ENCODE results near the gene CCNYL1.
"Not testable (repeated sequence)": the region's sequence is repeated elsewhere in the genome, so short reads cannot be mapped to it uniquely, and the experiment has no call there.

The CCNYL1 gene

DNA sequence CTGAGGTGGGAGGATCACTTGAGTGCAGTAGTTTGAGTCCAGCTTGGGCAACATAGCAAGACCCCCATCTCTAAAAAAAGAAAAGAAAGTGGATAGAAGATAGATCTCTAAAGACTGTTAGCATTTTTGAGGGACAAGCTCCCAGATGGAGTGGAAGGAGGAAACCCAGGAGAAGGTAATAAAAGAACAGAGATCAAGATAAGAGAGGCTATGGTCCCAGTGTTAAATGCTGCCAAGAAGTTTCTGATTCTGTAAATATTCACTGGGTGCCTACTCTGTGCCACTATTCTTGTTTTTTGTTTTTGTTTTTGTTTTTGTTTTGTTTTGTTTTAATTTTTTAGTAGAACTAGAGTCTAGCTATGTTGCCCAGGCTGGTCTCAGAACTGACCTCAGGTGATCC lies 32.1 kb downstream of the CCNYL1 start:
- no peak for DNase-seq

GRCh38 chr2:207744050-207744449 lies 32.6 kb downstream of the CCNYL1 start:
- DNase-seq, result no peak

GRCh38 chr2:207744451-207744850 lies 33.0 kb downstream of the CCNYL1 start:
- no peak for DNase-seq

DNA sequence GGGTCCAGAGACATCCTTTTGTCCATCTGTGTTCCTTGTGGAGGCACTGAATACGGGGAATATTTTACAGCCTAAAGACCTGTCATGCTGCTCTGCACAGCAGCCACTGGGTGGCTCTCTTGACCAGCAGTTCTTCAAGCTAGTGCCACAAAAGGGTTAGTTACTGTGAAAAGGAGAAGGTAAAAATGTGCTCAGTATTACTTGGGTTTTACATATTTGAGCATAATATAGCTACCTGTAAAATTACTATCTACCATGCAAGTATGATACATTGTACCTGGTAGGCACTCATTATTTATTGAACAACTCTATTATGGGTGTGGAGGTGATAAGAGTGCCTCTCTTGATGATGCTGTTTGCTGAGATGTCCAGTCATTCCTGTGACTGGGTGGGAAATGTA lies 34.7 kb downstream of the CCNYL1 start:
- peak; percentile 48 for DNase-seq

GRCh38 chr2:207747653-207748560 lies 36.5 kb downstream of the CCNYL1 start:
- DNase-seq, result no peak

- DNase-seq, result no peak
These were observed 37.6 kb downstream of the CCNYL1 start for GRCh38 chr2:207748993-207749392.

DNA sequence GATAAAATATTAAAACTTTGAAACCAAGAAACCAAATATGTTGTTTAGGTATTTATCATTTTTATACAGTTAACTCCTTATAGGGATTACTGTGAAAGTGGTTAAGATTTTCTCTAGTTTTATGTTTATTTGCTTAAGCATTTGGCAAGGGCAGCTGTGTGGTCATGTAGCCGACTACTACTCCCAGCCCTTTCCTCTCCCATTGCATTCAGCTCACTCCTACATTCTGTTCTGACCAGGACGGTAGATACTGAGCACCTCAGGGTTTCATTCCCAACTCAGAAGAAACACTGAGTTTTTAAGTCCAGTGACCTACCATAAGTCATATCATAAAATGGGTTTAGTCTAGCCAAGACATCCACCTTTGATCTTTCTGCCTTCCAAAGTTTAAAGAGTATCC lies 38.4 kb downstream of the CCNYL1 start:
- DNase-seq, result no peak

DNA sequence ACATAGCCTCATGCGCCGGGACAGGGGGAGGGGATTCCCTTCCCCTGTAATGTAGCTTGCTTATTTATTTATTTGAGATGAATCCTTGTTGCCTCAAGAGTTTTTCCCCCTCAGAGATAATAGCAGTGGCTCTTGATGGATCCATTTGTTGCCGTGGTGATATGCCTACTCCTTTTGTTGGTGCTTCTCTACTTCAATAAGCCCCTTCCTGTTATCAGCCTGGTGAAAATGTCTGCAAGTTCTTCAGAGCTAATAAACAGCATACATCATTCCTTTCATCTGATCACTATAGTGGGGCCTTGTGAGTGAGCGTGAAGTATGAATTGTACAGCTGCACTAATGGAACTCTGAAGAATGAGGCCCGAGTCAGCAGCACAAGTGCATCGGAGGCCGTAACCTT lies 38.9 kb downstream of the CCNYL1 start:
- no peak for DNase-seq

DNA sequence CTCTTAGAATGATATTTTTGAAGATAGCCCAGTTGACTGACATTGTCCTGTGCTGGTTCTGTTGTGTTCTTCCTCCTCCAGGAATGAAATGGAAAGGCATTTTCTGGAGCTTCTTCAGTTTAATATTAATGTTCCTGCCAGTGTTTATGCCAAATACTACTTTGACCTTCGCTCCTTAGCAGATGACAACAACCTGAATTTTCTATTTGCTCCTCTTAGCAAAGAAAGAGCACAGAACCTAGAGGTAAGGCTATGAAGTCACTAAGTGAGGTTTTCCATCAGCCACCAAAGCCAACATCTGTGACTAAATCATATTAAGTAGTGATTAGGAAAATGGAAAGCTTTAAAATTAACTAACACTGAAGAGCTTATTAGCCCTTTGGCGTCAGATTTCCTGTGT lies 39.4 kb downstream of the CCNYL1 start:
- no peak for DNase-seq

DNA sequence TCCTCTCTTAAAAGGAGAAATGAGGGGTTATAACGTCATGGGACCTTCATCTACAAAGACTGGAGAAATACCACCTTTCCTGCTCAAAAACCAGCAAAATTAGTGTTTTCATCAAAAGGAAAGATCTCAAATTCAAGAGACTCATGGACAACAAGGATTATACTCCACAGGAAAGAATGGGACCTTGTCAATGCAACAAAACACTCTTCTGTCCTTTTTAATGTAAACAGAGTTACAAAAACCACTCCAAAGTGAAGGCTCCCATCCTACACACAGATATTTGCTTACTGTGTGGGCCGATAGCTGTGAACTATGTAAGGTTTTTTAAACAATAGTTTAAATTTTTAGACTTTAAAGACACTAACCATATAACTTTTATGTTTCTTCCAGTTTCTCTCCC lies 42.2 kb downstream of the CCNYL1 start:
- not testable (repeated sequence) for DNase-seq

GRCh38 chr2:207754498-207755383 lies 43.3 kb downstream of the CCNYL1 start:
- DNase-seq, result no peak

GRCh38 chr2:207758025-207758424 lies 46.6 kb downstream of the CCNYL1 start:
- DNase-seq, result no peak

- DNase-seq, result no peak
These were observed 48.5 kb downstream of the CCNYL1 start for GRCh38 chr2:207759890-207760289.

DNA sequence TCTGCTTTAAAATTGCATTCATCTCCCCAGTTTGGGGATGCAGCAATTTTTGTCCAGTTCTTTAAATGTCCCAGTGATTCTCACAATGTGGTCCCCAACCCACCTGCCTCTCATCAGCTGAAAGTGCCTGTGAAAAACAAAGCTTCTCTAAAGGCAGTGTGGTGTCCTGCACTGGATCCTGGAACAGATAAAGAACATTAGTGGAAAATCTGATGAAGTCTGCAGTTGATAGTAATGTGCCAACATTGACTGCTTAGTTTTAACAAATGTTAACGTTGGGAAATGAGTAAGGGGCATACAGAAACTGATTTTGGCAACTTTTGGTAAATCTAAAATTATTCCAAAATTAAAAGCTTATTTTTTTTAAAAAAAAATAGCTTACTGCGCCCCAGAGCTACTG lies 49.0 kb downstream of the CCNYL1 start:
- no peak for DNase-seq

DNA sequence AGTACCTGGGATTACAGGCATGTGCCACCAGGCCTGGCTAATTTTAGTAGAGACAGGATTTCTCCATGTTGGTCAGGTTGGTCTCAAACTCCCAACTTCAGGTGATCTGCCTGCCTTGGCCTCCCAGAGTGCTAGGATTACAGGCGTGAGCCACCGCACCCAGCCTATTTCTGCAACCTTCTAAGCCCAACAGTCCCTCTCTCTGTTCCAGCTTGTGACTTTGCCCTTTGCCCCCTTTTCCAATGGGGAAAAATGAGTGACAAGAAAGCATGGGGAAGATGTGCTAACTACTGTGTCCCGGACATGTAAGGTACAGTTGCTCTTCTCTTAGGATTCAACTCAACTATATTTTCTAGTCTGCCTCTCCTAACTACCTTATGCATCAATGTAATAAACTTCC lies 50.0 kb downstream of the CCNYL1 start:
- not testable (repeated sequence) for DNase-seq

GRCh38 chr2:207762146-207762545 lies 50.7 kb downstream of the CCNYL1 start:
- no peak for DNase-seq

- no peak for DNase-seq
These were observed 52.0 kb downstream of the CCNYL1 start for GRCh38 chr2:207763303-207763917.

DNA sequence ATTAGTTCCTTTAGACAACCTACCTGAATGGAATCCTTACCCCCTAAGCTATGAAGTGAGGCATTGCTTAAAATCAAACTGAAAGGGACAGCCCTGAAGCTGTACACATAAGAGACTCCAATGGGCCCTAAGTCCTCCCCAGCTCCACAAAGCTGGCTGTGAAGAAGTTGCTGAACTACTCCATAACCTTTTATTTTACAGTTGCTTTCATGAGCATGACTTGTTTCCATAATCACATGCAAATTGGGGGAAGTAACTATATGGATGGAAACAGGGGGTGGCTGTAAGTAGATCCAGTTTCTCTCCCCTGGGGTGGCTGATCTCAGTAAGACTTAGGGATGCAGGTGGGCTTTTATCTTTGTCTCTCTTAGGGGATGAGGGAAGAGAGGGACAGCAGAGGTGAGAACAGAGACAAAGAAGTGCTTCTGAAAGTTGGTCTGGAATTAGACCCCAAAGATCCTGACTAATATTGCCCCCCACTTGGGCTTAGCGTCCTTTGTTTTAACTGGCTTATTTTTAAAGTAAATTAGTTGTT lies 52.7 kb downstream of the CCNYL1 start:
- DNase-seq, result no peak

DNA sequence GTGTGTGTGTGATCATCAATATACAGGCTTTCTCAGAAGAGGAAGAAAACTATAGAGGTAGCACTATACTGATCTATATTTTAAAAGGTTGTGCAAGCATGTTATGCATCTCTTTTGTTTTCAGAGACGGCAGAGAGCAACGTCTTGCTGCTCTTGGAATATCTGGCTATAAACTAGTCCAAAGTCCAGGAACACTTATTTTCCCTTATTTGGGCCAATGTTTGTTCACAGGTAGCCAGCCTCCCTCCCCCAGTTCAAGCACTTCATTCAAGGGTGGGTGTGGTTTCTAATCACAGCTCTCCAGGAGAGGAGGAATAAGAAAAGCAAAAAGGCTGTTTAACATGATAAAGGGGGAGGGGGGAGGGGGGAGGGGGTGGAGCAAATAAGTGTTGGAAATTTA lies 54.1 kb downstream of the CCNYL1 start:
- DNase-seq, result no peak

DNA sequence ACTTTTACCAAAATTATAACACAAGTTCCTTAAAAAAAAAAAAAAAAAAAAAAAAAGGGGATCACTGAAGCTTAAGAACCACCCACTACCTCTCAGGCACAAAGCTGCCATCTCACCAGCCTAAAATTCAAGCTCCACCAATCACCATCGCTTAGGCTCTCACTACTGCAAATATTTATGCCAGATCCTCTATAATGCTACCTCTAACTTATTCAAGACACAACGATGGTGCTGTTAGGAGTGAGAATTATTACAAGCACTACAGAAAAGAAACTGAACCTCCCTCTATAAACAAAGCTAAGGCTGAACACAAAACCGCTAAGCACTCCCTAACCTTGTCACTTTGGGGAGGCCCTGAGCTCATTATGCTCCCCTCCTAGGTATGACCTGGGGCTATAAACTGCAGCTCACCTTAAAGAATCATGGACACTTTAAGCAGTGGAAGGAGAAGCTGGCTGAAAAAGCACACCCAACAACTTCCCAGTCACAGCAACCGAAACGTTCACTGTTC lies 54.7 kb downstream of the CCNYL1 start:
- DNase-seq, result no peak

DNA sequence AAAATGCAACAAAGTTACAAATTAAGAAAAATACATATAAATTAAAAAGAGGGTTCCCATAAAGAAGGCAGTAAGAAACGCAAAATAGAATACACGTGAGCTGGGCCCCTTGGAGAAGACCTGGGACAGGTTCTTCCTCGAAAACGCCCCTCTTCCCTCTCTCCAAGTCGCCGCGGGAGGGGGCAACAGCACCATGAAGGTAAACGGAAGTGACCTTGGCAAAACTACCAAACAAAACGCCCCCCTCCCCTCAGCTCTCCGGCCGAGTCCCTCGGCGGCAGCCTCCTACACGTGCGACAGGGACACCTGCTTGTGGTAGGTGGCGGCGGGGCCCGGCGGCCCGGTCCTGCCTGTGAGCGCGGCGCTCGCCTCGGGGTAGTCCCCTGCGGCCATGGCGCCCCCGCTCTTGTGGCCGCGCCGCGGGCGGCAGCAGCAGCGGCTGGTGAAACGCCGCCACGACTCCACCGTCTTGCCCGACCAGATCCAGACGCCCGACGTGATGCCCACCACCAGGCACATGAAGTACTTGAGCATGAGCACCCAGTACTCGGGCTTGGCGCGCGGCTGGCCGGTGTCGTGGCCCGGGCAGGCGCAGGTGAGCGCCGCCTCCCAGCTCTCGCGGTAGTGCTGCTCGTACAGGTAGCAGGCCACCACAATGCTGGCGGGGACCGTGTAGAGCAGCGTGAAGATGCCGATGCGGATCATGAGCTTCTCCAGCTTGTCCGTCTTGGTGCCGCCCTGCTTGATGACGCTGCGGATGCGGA lies 55.4 kb downstream of the CCNYL1 start:
- no peak for DNase-seq
